DMS114 treated with DMSO at 0.1 percent for 48 hours (cell line): Measurements from ENCODE around the gene MRPS21.
"Not testable (repeated sequence)": the region's sequence is repeated elsewhere in the genome, so short reads cannot be mapped to it uniquely, and the experiment has no call there.

ENCODE experiments used
- DNase-seq: peaks from one replicate; lab custom pipeline; 2025; ENCODE audit not compliant: unreplicated experiment; lab: John Stamatoyannopoulos, UW

Gene MRPS21

DNA sequence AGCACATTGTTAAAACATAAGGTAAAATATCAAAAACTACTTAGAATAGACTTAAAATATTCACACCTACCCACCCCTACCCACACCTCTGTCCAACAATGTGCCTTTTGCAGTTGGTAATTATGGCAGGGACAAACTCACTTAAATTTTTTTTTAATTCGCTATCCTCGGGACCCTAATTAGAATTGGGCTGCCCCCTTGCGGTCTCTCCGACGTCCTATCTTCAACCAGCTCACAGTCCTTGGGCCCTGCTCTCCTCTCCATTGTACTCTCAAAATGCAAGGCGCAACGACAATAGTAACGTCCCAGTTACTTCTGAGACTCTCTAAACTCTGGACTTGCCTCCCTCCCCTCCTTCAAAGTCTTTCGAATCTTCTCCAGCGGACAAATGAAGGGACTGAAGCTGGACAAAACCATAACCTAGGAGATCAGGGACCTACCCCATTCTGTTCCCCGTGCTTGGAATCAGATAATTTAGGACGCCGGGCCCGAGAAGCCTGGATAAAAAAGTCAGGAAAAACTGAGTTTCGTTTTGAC is 12.4 kb upstream of the MRPS21 start:
- DNase-seq = peak; percentile 87

DNA sequence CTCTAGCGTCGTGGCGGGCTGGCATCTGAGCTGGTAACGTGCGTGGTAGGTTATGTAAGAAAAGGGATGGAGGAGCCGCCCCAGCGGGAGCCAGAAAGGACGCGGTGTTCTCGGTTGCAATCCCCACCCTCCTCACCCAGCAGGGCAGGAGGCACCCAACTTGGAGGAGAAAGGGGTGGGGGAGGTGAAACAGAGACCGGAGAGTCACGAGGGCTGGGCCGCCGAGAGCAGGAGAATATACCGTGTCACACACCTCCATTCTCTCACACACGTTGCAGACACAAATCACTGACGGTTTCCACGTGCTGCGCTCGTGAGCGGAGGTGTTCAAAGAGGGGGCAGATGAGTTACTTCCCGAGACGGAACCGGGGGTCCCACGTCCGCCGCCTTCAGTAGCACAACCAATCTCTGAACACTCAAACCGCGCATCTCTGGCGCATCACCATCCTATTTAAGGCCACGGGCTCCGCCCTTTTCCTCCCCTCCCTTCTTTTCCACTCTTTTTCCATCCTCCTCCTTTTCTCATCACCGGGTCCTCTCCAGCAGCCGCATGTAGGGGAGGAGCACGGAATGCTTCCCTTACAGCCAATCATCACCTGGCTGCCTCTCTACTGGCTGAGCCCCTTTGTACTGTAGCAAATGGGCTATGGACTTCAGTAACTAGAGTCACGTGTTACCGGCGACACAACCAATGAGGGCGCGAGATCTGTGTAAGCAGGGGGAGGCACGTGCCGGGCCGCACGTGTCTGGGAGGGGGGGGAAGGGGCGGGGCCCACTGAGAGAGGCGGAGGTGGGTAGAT is 11.7 kb upstream of the MRPS21 start, which contains the start of gene CIART:
TSS of gene CIART (plus strand) at position 797 of the 800 bp plus-strand sequence. CDS start 714 bp downstream, outside the sequence.
- peak; percentile 97 for DNase-seq

DNA sequence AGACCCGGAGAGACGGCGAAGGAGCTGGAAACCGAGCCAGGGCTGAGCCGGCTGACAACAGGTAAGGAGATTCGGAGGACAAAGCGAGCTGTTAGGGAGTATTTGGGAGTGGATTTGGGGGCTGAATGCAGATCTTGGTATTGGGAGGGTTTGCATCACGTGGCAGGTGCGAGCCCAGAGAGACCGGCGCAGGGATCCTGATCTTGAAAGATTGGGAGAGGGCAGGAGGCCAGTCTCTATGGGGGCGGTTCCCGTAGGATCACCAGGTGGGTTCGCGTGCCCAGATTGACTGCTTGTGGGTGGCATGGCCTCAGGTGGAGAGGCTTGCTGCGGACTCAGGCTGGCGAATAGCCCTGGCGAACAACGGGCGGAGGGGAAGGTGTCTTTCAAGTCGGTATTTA is 11.1 kb upstream of the MRPS21 start:
- no peak for DNase-seq

DNA sequence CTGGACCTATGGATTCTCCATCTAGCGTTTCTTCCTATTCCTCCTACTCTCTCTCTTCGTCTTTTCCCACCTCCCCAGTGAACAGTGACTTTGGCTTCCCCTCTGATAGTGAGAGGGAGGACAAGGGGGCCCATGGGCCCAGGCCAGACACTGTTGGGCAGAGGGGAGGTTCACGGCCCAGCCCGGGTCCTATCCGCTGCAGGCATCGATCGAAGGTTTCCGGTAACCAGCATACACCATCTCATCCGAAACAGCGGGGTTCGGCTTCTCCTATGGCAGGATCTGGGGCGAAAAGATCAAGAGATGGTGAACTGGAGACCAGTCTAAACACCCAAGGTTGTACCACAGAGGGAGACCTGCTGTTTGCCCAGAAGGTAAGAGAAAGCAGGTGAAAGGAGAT is 10.4 kb upstream of the MRPS21 start:
- no peak for DNase-seq

DNA sequence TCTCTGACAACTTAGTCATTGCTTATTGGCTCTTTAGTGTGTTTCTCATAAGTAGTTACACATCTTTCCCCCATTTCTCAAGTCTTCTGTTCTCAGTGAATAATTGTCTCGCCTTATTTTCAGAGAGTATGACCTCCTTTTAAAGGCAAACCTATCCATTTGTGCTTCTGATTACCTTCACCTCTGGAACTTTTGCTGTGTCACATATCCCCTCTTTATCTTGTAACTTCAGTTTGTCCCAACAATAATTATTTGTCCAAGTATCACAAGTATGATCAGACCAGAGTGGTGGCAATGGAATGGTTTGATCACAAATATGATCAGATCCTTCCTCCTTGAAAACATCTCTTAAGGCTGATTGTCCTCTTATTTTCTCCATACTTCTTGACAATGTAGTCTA is 5.3 kb upstream of the MRPS21 start:
- no peak for DNase-seq

DNA sequence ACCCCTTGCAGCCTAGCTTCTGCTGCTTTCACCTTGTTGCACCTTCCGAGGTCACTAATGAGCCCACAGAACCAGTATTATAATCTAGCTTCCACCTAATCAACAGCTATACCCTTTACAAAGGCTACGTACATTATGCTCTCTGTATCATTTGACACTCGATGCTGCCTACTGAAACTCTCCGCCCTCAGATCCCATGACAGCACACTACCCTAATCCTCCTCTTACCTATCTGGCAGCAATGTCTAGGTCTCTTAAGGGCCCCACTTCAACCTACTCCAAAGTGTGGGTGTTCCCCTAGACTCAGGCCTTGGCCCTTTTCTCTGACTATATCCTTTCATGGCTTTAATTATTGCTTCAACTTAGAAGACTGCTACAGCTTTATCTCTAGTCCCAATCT is 4.8 kb upstream of the MRPS21 start:
- DNase-seq = no peak

DNA sequence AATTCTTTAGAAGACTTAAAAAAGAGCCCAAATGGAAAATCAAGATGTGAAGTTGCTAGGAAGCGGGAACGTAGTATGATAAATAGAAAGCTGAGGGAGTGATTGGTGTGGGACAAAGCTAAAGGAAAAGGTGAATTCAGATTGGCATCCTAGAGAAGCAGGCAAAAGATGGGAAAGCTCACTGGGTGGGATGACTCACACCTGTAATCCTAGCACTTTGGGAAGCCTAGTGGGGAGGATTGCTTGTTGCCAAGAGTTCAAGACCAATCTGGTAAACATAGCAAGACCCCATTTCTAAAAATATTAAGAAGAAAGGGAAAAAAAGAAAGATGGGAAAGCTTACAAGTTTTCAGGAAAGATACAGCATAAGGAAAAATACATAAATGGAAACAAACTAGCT is 1.8 kb downstream of the MRPS21 start:
- no peak for DNase-seq

DNA sequence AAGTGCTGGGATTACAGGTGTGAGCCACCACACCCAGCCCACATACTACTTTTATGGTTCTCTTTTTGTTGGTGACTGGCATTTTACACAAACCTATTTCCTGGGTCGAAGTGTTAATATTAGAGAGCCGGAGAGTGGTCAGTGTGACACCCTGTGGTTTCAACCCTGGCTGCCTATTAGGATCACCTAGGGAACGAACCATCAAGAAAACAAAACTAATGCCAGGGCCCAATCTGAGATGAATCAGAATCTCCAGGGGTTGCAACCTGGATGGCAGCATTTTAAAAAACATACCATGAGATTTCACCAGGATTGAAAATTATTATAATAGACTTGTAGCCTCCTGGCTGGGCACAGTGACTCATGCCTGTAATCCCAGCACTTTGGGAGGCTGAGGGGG is 6.1 kb downstream of the MRPS21 start:
- DNase-seq = no peak

DNA sequence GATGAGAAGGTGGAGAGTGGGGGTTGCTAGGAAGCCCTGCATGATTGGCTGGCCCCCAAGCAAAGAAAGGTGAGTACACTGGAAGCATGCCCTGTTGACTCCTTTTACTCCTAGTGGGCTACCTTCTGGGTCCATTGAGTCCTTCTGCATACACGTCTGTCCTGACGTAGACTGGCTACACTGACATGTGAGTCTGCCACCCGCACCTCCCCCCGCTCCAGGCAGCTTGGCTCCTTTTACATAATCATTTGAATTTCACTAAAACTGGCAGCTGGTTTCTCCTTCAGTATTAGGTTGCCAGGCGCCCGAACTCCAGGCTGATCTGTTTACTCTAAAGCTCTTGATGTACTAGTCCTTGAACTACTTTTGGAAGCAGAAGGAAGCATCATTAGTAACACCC is 8.7 kb downstream of the MRPS21 start:
- DNase-seq = no peak

DNA sequence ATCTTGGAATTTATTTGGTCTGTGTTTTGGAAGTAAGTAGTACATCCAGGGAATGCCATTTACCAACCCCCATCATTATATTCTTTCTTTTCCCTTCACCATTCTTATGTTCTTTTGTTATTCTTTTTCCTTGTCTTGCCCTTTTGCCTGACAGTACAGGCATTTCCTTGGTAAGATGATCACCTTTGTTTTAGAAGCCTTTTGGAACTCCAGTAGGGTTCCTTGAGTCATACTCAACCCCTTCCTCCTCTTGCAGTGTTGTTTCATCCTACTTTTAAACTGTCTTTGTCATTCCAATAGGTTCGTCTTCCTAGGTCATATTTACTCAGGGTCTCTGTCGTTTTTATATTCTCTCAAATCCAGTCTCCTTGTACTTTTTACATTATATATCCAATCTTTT is 9.2 kb downstream of the MRPS21 start:
- DNase-seq = no peak

DNA sequence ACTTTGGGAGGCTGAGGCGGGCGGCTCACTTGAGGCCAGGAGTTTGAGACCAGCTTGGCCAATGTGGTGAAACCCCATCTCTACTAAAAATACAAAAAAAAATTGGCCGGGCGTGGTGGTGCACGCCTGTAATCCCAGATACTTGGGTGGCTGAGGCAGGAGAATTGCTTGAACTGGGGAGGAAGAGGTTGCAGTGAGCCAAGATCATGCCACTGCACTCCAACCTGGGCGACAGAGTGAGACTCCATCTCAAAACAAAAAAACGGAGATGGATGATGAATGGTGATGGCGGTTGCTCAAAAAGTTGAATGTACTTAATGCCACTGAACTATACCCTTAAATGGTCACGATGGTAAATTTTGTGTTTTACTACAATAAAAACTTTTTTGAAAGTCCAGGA is 14.9 kb downstream of the MRPS21 start:
- not testable (repeated sequence) for DNase-seq

DNA sequence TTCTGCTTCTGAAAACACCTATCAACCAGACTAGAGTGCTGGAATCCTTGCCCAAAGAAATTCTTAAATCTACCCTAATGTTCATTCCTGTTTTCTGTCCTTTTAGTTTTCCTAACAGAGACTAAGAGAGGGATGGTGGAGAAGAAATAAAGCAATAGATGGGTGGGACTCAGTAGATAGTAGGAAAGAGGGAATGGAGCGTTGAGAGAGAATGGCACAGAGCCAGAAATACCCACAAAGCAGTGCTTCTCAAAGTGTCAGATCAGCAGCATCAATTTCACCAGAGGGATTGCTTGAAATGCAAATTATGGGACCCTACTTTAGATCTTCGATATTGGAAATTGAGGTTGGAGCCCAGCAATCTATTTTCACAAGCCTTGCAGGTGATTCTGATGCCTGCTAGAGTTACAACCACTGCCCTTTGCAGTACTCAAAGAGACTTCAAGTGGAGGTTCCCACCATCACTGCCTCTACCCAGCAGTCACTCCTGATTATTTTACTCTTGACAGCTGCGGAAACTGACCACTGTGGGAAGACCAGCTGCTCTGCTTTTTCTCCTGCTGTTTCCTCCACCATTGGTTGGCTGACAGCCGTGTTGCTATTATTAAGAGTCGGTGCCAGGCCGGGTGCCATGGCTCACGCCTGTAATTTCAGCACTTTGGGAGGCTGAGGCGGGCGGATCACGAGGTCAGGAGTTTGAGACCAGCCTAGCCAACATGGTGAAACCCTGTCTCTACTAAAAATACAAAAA is 16.3 kb downstream of the MRPS21 start:
- DNase-seq = no peak

DNA sequence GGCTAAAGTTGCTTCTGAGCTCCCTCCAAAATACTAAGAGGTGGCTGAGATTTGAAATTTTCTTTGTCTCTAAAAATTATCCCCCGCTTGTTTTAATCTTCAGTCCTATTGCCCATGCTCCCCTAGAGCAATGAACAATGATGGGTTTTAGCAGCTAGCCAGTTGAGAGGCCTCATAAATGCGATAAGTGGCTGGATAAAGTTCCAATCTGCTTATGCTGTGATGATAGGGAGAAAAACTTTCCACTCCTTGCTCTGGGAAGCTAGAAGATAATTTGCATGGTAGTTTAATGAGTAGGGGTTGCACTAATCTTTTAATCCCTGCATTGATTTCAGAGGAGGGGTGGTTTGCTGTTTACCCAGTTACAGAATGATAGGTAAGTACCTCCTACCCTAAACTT is 18.1 kb downstream of the MRPS21 start:
- no peak for DNase-seq

DNA sequence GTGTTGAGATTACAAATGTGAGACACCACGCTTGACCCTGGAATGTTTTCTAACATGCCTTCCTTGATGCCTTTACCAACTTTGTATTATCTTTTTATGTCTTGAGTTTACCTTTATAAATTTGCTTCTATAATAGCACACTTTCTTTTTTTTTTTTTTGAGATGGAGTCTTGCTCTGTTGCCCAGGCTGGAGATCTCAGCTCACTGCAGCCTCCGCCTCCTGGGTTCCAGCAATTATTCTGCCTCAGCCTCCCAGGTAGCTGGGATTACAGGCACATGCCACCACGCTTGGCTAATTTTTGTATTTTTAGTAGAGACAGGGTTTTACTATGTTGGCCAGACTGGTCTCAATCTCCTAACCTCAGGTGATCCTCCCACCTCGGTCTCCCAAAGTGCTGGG is 21.0 kb downstream of the MRPS21 start:
- not testable (repeated sequence) for DNase-seq

DNA sequence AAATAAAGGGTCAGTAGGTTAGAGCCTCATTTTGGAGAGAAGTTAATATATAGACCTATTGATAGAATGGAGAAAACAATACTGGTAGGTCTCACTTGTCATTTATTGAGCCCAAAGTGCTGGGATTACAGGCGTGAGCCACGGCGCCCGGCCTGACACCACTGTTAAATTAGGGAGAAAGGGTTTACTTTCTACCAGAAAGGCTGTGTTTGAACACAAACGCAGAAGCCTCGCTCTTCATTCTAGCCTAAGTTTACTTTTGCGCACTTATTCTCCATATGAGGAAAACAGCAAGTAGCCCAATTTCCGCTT is 27.0 kb downstream of the MRPS21 start:
- DNase-seq = no peak

DNA sequence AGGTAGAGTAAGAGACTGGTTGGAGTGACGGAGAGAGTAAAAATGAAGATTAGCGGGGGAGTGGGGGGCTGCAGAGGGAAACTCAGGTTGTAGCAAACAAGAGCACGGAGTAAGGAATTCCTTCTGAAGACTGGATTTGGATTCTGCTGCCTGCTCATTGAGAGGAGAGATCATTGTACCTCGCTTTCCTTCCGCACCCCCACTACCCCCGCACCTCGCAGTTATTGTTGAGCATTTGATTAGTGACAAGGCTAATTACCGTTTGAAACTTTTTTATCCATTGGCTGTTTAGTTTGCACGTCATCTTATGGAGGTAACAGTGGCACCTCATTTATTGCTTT is 28.1 kb downstream of the MRPS21 start:
- no peak for DNase-seq

DNA sequence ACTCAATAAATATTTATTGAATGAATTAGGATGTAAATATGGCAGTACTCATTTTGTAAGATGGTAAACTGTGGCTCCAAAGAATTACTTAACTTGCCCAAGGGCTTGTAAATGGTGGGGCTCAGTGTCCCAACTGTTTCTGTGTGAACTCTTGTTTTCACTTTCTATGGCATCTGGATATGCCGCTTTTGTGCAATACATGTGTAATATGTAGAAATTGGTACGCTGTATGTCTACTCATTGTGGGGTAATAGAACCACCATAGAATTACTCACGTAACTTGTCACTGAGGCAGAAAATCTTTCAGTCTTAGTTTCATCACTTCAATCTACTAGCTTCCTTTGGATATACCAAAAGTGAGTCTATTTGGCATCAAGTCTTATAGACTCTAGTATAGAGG is 28.6 kb downstream of the MRPS21 start:
- no peak for DNase-seq

DNA sequence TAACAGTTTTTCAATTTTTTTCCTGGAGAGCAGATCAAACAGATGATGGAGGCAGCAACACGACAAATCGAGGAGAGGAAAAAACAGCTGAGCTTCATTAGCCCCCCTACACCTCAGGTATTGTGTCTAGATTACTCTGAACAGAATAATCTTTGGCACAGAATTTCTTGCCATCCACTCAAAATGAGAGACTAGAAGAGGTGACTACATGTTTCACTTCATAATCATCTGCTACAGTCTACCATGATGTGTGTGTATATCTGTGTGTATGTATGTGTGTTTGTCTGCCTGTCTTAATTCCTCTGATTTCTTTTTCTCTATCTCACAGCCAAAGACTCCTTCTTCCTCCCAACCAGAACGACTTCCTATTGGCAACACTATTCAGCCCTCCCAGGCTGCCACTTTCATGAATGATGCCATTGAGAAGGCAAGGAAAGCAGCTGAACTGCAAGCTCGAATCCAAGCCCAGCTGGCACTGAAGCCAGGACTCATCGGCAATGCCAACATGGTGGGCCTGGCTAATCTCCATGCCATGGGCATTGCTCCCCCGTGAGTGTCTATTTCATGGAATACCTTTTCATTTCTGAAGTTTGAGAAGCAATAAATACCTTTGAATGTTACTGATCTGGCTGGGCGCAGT is 39.1 kb downstream of the MRPS21 start:
- no peak for DNase-seq

DNA sequence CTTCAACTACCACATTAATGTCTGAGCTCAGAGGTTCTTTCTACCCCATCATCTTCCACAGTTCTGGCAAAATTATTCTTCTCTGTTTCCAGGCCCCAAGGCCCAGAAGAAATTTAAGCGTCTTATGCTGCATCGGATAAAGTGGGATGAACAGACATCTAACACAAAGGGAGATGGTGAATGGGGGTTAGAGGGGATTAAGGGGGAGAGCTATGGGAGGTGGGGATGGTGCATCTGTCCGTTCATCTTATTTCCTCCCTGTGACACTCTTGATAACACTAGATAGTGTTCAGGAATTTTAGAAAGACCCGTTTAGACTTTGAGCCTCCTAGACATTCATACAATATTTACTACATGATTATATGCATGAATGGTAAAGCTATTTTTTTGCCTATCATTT is 52.7 kb downstream of the MRPS21 start:
- no peak for DNase-seq

DNA sequence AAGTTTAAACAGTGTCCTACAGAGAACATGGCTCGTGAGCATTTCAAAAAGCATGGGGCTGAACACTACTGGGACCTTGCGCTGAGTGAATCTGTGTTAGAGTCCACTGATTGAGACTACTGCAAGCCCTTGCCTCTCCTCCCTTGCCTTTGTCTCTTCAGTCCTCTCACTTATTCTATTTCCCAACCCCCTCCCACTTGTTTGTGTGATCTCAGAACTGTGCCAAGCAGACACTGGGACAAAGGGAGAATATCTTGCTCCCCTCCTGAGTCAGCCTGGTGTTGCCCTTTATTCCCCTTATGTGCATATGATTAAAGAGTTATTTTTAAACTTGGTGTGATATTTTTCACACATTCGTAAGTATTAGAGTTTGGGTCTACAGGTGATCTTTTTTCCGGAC is 59.2 kb downstream of the MRPS21 start:
- no peak for DNase-seq
